ENCODE measurements around the gene SLC22A6.
"Not testable (repeated sequence)": the region's sequence is repeated elsewhere in the genome, so short reads cannot be mapped to it uniquely, and the experiment has no call there.

SLC22A6 gene

GRCh38 chr11:62985041-62985750 lies 429 bp upstream of the SLC22A6 start:
- no peak for DNase-seq (ENCODE audit: low read depth)

- no peak for DNase-seq (ENCODE audit: low read depth)
Measured at GRCh38 chr11:62983536-62984199, 1.1 kb downstream of the SLC22A6 start.

- no peak for DNase-seq (ENCODE audit: low read depth)
Measured at GRCh38 chr11:62981743-62982142, 3.0 kb downstream of the SLC22A6 start.

- no peak for DNase-seq (ENCODE audit: low read depth)
Measured at GRCh38 chr11:62980133-62980760, 4.5 kb downstream of the SLC22A6 start.

GRCh38 chr11:62976109-62976508 lies 8.7 kb downstream of the SLC22A6 start:
- no peak for DNase-seq (ENCODE audit: low read depth)

- DNase-seq (ENCODE audit: low read depth): no peak
Measured at GRCh38 chr11:62974848-62975522, 9.8 kb downstream of the SLC22A6 start.

GRCh38 chr11:62965574-62965973 lies 19.2 kb downstream of the SLC22A6 start:
- no peak for DNase-seq (ENCODE audit: low read depth)

- no peak for DNase-seq (ENCODE audit: low read depth)
Measured at GRCh38 chr11:62962391-62962790, 22.4 kb downstream of the SLC22A6 start.

- no peak for DNase-seq (ENCODE audit: low read depth)
Measured at GRCh38 chr11:62961017-62961570, 23.7 kb downstream of the SLC22A6 start.

- DNase-seq (ENCODE audit: low read depth): no peak
Measured at GRCh38 chr11:62959422-62959980, 25.3 kb downstream of the SLC22A6 start.

- no peak for DNase-seq (ENCODE audit: low read depth)
Measured at GRCh38 chr11:62958547-62959421, 26.0 kb downstream of the SLC22A6 start.

GRCh38 chr11:62957147-62957546 lies 27.6 kb downstream of the SLC22A6 start:
- no peak for DNase-seq (ENCODE audit: low read depth)

GRCh38 chr11:62954478-62954877 lies 30.3 kb downstream of the SLC22A6 start:
- no peak for DNase-seq (ENCODE audit: low read depth)

- DNase-seq (ENCODE audit: low read depth): no peak
Measured at GRCh38 chr11:62953811-62954210, 31.0 kb downstream of the SLC22A6 start.

- no peak for DNase-seq (ENCODE audit: low read depth)
Measured at GRCh38 chr11:62948765-62949320, 35.9 kb downstream of the SLC22A6 start.

GRCh38 chr11:62945538-62945937 lies 39.2 kb downstream of the SLC22A6 start:
- not testable (repeated sequence) for DNase-seq (ENCODE audit: low read depth)

- DNase-seq (ENCODE audit: low read depth): not testable (repeated sequence)
Measured at GRCh38 chr11:62937528-62937927, 47.2 kb downstream of the SLC22A6 start.

GRCh38 chr11:62934496-62934785 lies 50.3 kb downstream of the SLC22A6 start:
- no peak for DNase-seq (ENCODE audit: low read depth)

GRCh38 chr11:62933750-62934495 lies 50.8 kb downstream of the SLC22A6 start:
- DNase-seq (ENCODE audit: low read depth): no peak

GRCh38 chr11:62933285-62933684 lies 51.5 kb downstream of the SLC22A6 start:
- DNase-seq (ENCODE audit: low read depth): no peak

Measured in T-helper 22 cell (primary cell).